Measurements from ENCODE around the gene RABL6.

Gene RABL6

DNA sequence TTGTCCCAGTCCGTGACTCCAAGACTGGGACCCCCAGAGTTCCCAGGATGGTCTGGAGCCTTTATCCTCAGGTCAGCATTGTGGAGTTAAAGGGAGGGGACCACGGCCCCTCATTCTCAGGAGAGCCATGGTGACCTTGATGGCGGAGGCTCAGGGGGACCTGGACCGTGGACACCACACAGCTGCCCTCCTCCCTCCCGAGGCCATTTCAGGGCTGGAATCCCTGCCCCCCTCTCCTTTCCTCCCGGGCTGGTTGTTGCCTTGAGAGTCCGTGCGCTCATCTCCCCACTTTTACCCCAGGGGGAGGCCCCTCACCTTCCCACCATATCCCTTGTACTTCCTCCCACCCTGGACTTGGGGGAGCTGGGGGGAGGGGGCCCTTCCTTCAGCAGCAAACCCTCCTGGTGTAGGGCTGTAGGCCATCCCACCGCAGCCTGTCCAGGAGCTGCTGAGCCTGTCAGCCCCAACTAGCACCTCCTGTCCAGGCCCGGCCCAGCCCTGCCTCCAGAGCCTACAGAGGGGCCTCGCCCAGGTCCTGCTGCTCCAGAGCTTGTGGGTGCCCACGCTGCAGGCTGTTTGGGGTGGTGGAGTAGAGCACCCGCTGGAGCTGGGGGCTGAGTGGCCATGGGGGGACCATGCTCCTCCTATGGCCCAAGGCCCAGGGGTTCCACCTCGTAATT, 20.2 kb downstream of the RABL6 start:
- no peak for TF ChIP-seq CTCF (IDR thresholded peaks at IDR 0.05)

- TF ChIP-seq CTCF (IDR thresholded peaks at IDR 0.05), result no peak
These were observed 20.9 kb downstream of the RABL6 start for GRCh38 chr9:136828474-136829140.

- no peak for TF ChIP-seq CTCF (IDR thresholded peaks at IDR 0.05)
These were observed 21.7 kb downstream of the RABL6 start for GRCh38 chr9:136829412-136829811.

DNA sequence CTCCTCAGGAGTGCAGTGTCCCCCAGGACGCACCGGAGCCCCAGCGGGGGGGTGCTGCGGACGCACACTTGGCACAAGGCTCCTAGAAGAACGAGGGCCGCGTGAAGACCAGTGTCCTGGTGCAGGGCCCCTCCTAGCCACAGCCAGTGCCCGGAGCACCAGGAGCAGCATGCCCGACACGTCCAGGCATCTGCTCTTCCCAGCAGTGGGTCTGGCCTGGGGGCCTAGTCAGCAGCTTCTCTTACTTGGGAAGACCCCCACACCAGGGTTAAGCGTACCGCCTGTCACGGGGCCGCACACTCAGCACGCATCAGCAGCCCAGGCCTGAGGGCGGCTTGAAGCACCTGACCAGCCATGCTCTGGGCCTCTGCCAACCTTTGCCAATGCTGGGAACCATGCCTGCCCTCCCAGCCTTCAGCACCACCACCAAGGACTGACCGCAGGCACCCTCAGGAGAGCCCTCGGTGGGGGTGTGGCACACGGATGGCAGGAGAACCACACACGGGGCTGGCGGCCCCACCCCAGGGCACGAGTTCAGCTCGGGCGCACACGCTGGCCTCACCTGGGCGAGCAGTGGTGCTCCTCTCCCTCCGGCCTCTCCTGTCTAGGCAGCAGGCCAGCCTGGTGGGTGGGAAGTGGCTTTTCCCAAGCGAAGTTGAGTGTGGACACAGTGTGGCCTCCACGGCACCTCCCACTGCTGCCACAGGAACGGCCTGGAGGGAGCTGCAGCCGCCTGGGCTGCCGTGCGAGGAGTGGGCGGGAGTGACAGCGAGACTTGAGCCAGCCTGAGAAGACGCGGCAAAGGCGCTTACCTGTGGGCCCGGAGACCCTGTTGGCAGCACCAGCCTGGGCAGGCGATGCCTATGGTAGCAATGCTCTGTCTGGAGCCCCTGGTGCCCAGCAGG, 22.5 kb downstream of the RABL6 start:
- TF ChIP-seq CTCF (IDR thresholded peaks at IDR 0.05), result no peak

- no peak for TF ChIP-seq CTCF (IDR thresholded peaks at IDR 0.05)
These were observed 23.4 kb downstream of the RABL6 start for GRCh38 chr9:136831002-136831719.

- no peak for TF ChIP-seq CTCF (IDR thresholded peaks at IDR 0.05)
These were observed 24.0 kb downstream of the RABL6 start for GRCh38 chr9:136831720-136832104.

DNA sequence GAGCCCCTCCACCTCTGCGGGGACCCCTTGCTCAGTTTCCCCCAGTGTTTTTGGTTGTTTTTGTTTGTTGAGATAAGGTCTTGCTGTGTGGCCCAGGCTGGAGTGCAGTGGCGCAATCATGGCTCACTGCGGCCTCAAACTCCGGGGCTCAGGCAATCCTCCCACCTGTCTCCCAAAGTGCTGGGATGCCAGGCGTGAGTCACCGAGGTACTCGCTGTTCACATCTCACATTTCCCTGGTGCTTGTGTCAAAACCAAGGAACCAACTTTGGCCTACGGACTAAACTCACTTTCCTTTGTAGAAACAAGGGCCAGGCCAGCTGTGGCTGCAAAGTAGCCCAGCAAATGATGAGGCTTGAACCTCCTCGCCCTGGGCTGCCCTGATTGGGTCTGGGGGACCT, 24.8 kb downstream of the RABL6 start:
- no peak for TF ChIP-seq CTCF (IDR thresholded peaks at IDR 0.05)
